ENCODE data around the gene ARHGAP26. TPM values are rescaled to one million over a fixed set of nuclear protein-coding genes. Genes with fewer than 3 reads are reported as not detected.

The ARHGAP26 gene
- total RNA-seq, 4 donors from 2014 or later, result 35.0 to 72.2 (median 44.0) TPM

DNA sequence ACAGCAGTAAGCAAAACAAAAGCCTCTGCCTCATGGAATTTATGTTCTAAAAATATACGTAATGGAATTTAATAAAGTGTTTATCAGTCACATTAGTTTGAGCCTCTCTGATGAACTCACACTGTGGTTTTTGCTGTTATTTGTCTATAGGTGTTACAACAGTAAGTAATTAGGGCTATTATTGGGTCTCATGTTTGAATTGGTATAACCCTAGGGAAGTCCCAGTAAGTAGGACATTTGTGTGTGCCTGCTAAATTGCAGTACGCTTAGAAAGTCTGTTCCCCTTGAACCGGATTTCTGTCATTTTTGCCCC, 435.7 kb downstream of the ARHGAP26 start:
- TF ChIP-seq, protein P1, sequence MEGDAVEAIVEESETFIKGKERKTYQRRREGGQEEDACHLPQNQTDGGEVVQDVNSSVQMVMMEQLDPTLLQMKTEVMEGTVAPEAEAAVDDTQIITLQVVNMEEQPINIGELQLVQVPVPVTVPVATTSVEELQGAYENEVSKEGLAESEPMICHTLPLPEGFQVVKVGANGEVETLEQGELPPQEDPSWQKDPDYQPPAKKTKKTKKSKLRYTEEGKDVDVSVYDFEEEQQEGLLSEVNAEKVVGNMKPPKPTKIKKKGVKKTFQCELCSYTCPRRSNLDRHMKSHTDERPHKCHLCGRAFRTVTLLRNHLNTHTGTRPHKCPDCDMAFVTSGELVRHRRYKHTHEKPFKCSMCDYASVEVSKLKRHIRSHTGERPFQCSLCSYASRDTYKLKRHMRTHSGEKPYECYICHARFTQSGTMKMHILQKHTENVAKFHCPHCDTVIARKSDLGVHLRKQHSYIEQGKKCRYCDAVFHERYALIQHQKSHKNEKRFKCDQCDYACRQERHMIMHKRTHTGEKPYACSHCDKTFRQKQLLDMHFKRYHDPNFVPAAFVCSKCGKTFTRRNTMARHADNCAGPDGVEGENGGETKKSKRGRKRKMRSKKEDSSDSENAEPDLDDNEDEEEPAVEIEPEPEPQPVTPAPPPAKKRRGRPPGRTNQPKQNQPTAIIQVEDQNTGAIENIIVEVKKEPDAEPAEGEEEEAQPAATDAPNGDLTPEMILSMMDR (IDR thresholded peaks at IDR 0.05; ENCODE audit: low read depth), result no peak

GRCh38 chr5:143206196-143207053, 436.2 kb downstream of the ARHGAP26 start:
- TF ChIP-seq, protein P1 (IDR thresholded peaks at IDR 0.05; ENCODE audit: low read depth), result no peak

- TF ChIP-seq, protein P1 (IDR thresholded peaks at IDR 0.05; ENCODE audit: low read depth), result no peak
Measured at GRCh38 chr5:143207058-143207457, 436.9 kb downstream of the ARHGAP26 start.

DNA sequence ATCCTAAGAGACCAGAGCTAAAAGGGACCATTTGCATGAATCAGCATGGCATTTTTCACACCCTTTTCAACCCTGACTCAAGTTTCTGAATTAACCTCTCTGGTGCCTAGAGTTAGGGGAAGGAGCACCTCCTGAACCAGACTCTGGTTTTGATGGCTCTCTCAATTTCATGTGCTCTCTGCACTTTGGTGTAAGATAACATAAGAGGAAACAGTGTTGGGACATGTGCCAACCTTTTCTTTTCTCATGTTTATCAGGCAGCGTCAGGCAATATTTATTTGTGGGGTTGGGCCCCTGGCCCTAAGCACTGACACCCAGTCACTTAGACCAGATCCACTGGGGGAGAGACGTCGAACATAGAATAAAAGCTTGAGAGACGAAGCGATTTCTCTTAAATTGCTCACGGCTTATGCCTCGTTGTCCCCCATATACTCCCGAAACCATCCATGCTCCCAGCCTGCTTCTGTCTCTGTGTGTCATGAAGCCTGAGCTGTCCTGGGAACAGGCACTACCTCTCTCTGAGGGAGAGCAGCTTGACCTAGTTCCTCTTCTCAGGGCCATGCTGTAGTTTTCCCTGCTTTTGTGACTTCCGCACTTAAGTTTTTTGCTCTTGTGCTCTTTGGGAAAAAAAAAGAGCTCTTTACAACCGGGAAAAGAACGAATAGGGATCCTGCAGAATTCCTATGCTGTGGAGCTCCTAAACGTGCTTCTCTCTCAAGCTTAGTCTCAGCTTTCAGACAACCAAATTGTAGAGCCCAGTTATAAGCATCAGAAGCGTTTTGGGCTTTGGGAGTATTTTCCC, 437.6 kb downstream of the ARHGAP26 start:
- TF ChIP-seq, protein P1 (IDR thresholded peaks at IDR 0.05; ENCODE audit: low read depth), result no peak

- TF ChIP-seq, protein P1 (IDR thresholded peaks at IDR 0.05; ENCODE audit: low read depth), result no peak
Measured at GRCh38 chr5:143208365-143208641, 438.1 kb downstream of the ARHGAP26 start.

DNA sequence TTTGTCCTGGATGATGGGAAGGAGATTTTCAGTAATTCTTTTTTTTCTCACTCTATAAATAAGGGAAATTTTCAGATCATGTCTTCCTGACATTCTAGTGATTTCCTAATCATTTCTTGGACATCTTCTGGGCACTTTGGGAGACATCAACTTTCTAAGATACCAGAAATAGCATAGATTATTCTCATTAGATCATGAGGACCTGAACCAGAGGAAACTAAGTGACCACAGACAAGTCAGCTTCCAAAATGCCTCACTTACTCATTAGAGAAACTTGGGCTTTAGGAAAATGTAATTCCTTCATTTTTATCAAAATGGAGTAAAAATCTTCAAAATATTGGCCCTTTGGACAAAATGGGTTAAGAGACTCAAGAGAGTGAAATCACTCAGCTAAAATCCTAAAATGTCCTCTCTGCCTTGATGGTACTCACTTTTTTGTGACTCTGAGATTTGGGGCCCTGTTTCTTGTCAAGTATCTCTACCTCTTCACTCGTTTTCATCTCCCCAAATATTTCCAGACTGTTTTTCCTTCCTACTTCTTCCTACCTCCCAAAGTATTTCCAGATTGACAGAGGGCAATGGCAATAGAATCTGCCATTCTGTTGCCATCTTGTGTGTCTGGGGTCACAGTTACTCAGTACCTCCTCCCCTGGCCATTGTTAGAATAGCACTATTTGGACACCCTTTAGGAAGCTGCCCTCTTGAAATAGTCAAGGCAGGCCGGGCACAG, 438.8 kb downstream of the ARHGAP26 start:
- TF ChIP-seq, protein P1 (IDR thresholded peaks at IDR 0.05; ENCODE audit: low read depth), result no peak

GRCh38 chr5:143209881-143210395, 439.8 kb downstream of the ARHGAP26 start:
- TF ChIP-seq, protein P1 (IDR thresholded peaks at IDR 0.05; ENCODE audit: low read depth), result no peak
